Neural progenitor cell (in vitro differentiated cells): ENCODE data around the gene ZNF839. TPM values are rescaled to one million over a fixed set of nuclear protein-coding genes. Genes with fewer than 3 reads are reported as not detected.
"Not testable (repeated sequence)": the region's sequence is repeated elsewhere in the genome, so short reads cannot be mapped to it uniquely, and the experiment has no call there.

ENCODE experiments used
- DNase-seq: peaks from one replicate; pipeline ENCODE4 v3.0.0-alpha.2; 2016; ENCODE audit warnings: low spot score
- H2AFZ ChIP-seq: fragments of 200-600 bp; sonication (generic); replicated peaks from 2 replicates; pipeline ENCODE4 v1.6.1; 2016; ENCODE audit warnings: antibody characterized with exemption
- H3F3A ChIP-seq: fragments of 200-600 bp; sonication (generic); 2 replicates; pipeline ENCODE4 v1.6.1; 2016; ENCODE audit warnings: antibody characterized with exemption, low read depth
- H3K27ac ChIP-seq: fragments of 200-600 bp; sonication (generic); 2 replicates; pipeline ENCODE4 v1.5.1; 2016; ENCODE audit warnings: mild to moderate bottlenecking
- H3K27me3 ChIP-seq: fragments of 200-600 bp; sonication (generic); 2 replicates; pipeline ENCODE4 v1.6.1; 2016; ENCODE audit warnings: mild to moderate bottlenecking, moderate library complexity
- H3K36me3 ChIP-seq: fragments of 200-600 bp; sonication (generic); 2 replicates; pipeline ENCODE4 v1.5.1; 2016
- H3K4me1 ChIP-seq: fragments of 200-600 bp; sonication (generic); 2 replicates; pipeline ENCODE4 v1.6.1; 2016; ENCODE audit warnings: mixed run types
- H3K4me2 ChIP-seq: fragments of 200-600 bp; sonication (generic); 2 replicates; pipeline ENCODE4 v1.6.1; 2016
- H3K4me3 ChIP-seq: fragments of 200-600 bp; sonication (generic); 2 replicates; pipeline ENCODE4 v1.5.1; 2016
- H3K79me2 ChIP-seq: fragments of 200-600 bp; sonication (generic); 2 replicates; pipeline ENCODE4 v1.6.1; 2016; ENCODE audit warnings: low read depth
- H3K9ac ChIP-seq: fragments of 200-600 bp; sonication (generic); 2 replicates; pipeline ENCODE4 v1.6.1; 2016
- H3K9me3 ChIP-seq: fragments of 200-600 bp; sonication (generic); 2 replicates; pipeline ENCODE4 v1.5.1; 2016; ENCODE audit warnings: low read depth
- H4K20me1 ChIP-seq: fragments of 200-600 bp; sonication (generic); 2 replicates; pipeline ENCODE4 v1.6.1; 2016; ENCODE audit warnings: low read depth
- H3K27ac Mint-ChIP-seq: 3 replicates; pipeline ENCODE4 v1.8.0; 2021; ENCODE audit warnings: mixed read lengths
- H3K27me3 Mint-ChIP-seq: 2 replicates; pipeline ENCODE4 v1.8.0; 2022; ENCODE audit warnings: low read depth, mild to moderate bottlenecking, inconsistent platforms, moderate library complexity, mixed read lengths; ENCODE audit not compliant: insufficient read depth
- H3K36me3 Mint-ChIP-seq: 3 replicates; pipeline ENCODE4 v1.8.0; 2021; ENCODE audit warnings: mixed read lengths
- H3K4me1 Mint-ChIP-seq: 3 replicates; pipeline ENCODE4 v1.8.0; 2021; ENCODE audit warnings: mixed read lengths
- H3K4me3 Mint-ChIP-seq: 3 replicates; pipeline ENCODE4 v1.8.0; 2021; ENCODE audit warnings: mild to moderate bottlenecking, moderate library complexity, mixed read lengths
- H3K9me3 Mint-ChIP-seq: 3 replicates; pipeline ENCODE4 v1.8.0; 2020; ENCODE audit warnings: mixed read lengths
- CTCF ChIP-seq: fragments of 200-600 bp; sonication (generic); IDR thresholded peaks from 2 replicates; pipeline ENCODE4 v1.5.1; 2017; ENCODE audit warnings: antibody characterized with exemption, mild to moderate bottlenecking
- EZH2 ChIP-seq: fragments of 200-600 bp; sonication (generic); IDR thresholded peaks from 2 replicates; pipeline ENCODE4 v1.6.1; 2017; ENCODE audit warnings: antibody characterized with exemption, mild to moderate bottlenecking, moderate library complexity
- EZH2phosphoT487 ChIP-seq: fragments of 200-600 bp; sonication (generic); IDR thresholded peaks from 2 replicates; pipeline ENCODE4 v1.6.1; 2017; ENCODE audit warnings: antibody characterized with exemption
- total RNA-seq: library from RNA; depleted of rRNA; stranded (reverse); fragments of >200 nt; gene quantifications from 2 replicates; pipeline ENCODE4 v1.2.3, GENCODE V29; 2015; ENCODE audit warnings: low replicate concordance

Gene ZNF839
- total RNA-seq, 1 donor from 2014 or later = 13.7 TPM

GRCh38 chr14:102297436-102298170, 21.9 kb upstream of the ZNF839 start:
- Histone ChIP-seq H3K36me3 (no peaks in the 10 kb centered on the region), H3F3A (no peaks in the 10 kb centered on the region), H2AFZ (no peak overlapping the region), H3K27me3 (no peaks in the 10 kb centered on the region), H4K20me1 (no peaks in the 10 kb centered on the region), H3K79me2 (no peaks in the 10 kb centered on the region), H3K27ac (no peak overlapping the region), H3K9me3 (no peaks in the 10 kb centered on the region), H3K4me3 (no peak overlapping the region), H3K4me1 (no peaks in the 10 kb centered on the region), H3K9ac (no peak overlapping the region), H3K4me2 (no peak overlapping the region)
- peaks cover 5% of the 10 kb centered on the region for H3K36me3 Mint-ChIP-seq
- no peak for DNase-seq
- no peaks in the 10 kb centered on the region for H3K9me3 Mint-ChIP-seq
- TF ChIP-seq EZH2 (no peak), EZH2phosphoT487 (no peak), CTCF (no peak)
- H3K4me1 Mint-ChIP-seq = no peaks in the 10 kb centered on the region
- H3K27me3 Mint-ChIP-seq = peaks cover 4% of the 10 kb centered on the region
- H3K4me3 Mint-ChIP-seq = no peak overlapping the region
- H3K27ac Mint-ChIP-seq = no peak overlapping the region

- not testable (repeated sequence) for H2AFZ ChIP-seq, H3K27me3 Mint-ChIP-seq, H3K27ac Mint-ChIP-seq, H3K79me2 ChIP-seq, H3K4me1 ChIP-seq, H3K27me3 ChIP-seq, H3K9me3 ChIP-seq, H3K36me3 Mint-ChIP-seq, H3K9me3 Mint-ChIP-seq, H3F3A ChIP-seq, H3K4me1 Mint-ChIP-seq, H3K36me3 ChIP-seq, H4K20me1 ChIP-seq, H3K4me2 ChIP-seq, DNase-seq, H3K4me3 ChIP-seq, H3K4me3 Mint-ChIP-seq, H3K9ac ChIP-seq, H3K27ac ChIP-seq
These were observed 21.1 kb upstream of the ZNF839 start for GRCh38 chr14:102298303-102299070.

- H3K4me1 ChIP-seq = peaks cover 5% of the 10 kb centered on the region
- H2AFZ ChIP-seq = no peak overlapping the region
- peak overlapping the region; percentile 79 for H3K4me2 ChIP-seq
- H3F3A ChIP-seq = peaks cover 9% of the 10 kb centered on the region
- no peak overlapping the region for H3K9ac ChIP-seq
- no peaks in the 10 kb centered on the region for H3K9me3 Mint-ChIP-seq
- H3K27ac ChIP-seq = no peak overlapping the region
- TF ChIP-seq CTCF (no peak), EZH2phosphoT487 (no peak), EZH2 (no peak)
- H3K79me2 ChIP-seq = no peaks in the 10 kb centered on the region
- H3K36me3 Mint-ChIP-seq = peaks cover 4% of the 10 kb centered on the region
- peaks cover 5% of the 10 kb centered on the region for H3K27me3 Mint-ChIP-seq
- H3K36me3 ChIP-seq = no peaks in the 10 kb centered on the region
- H3K4me1 Mint-ChIP-seq = peaks cover 11% of the 10 kb centered on the region
- H3K4me3 Mint-ChIP-seq = peak overlapping the region; percentile 97
- no peaks in the 10 kb centered on the region for H4K20me1 ChIP-seq
- peak overlapping the region; percentile 83 for H3K4me3 ChIP-seq
- no peak overlapping the region for H3K27ac Mint-ChIP-seq
- DNase-seq = no peak
- peaks cover 12% of the 10 kb centered on the region for H3K27me3 ChIP-seq
- H3K9me3 ChIP-seq = no peaks in the 10 kb centered on the region
These were observed 15.9 kb upstream of the ZNF839 start for GRCh38 chr14:102303664-102304063.
